K562 (cell line): ENCODE data around the gene FBXO4. TPM values are rescaled to one million over a fixed set of nuclear protein-coding genes. Genes with fewer than 3 reads are reported as not detected.

Experiments
- DIDO1 ChIP-seq: fragments of 450-650 bp; IDR thresholded peaks from 2 replicates; pipeline ENCODE4 v1.6.1; 2016; ENCODE audit warnings: low read depth, missing biosample characterization, missing genetic modification characterization
- ETV6 ChIP-seq, 3 experiments: fragments of 150-350 bp in 1 of 3; sonication (generic) in 1 of 3; formaldehyde crosslinking in 1 of 3; IDR thresholded peaks; 2 replicates each; pipeline versions ENCODE4 v1.6.1 to v1.8.0; 2014 to 2022; ENCODE audit warnings: borderline replicate concordance in 2 of 3, low read depth in 2 of 3, antibody characterized with exemption in 1 of 3, low read length in 1 of 3, mild to moderate bottlenecking in 1 of 3, missing genetic modification reagents in 1 of 3
- GATA2 ChIP-seq: sonication (generic); formaldehyde crosslinking; IDR thresholded peaks from 2 replicates; pipeline ENCODE4 v1.4.0; 2020; ENCODE audit warnings: mild to moderate bottlenecking, missing genetic modification reagents
- GATAD2B ChIP-seq: fragments of 450-650 bp; IDR thresholded peaks from 2 replicates; pipeline ENCODE4 v1.6.1; 2017; ENCODE audit warnings: mild to moderate bottlenecking, borderline replicate concordance
- HINFP ChIP-seq: fragments of 450-650 bp; conservative IDR thresholded peaks from 2 replicates; pipeline ENCODE4 v1.6.1; 2016; ENCODE audit warnings: missing genetic modification characterization, low read depth, mild to moderate bottlenecking, control low read depth, missing compliant biosample characterization
- KAT7 ChIP-seq: sonication (generic); formaldehyde crosslinking; IDR thresholded peaks from 2 replicates; pipeline ENCODE4 v1.8.0; 2022; ENCODE audit warnings: missing genetic modification reagents, mild to moderate bottlenecking, borderline replicate concordance
- KLF10 ChIP-seq: fragments of 250-450 bp; sonication (Bioruptor Pico); IDR thresholded peaks from 2 replicates; pipeline ENCODE4 v1.6.1; 2021; ENCODE audit warnings: matching md5 sums
- LEF1 ChIP-seq: fragments of 450-650 bp; IDR thresholded peaks from 2 replicates; pipeline ENCODE4 v1.6.1; 2016; ENCODE audit warnings: mild to moderate bottlenecking
- MEIS2 ChIP-seq: fragments of 450-650 bp; IDR thresholded peaks from 2 replicates; pipeline ENCODE4 v1.6.1; 2014; ENCODE audit warnings: mild to moderate bottlenecking; ENCODE audit not compliant: partially characterized antibody
- NBN ChIP-seq: fragments of 450-650 bp; IDR thresholded peaks from 2 replicates; pipeline ENCODE4 v1.6.1; 2016; ENCODE audit warnings: low read depth, mild to moderate bottlenecking
- TOE1 ChIP-seq, 2 experiments: fragments of 450-650 bp in 1 of 2; sonication (generic) in 1 of 2; formaldehyde crosslinking in 1 of 2; IDR thresholded peaks; 2 replicates each; pipeline versions ENCODE4 v1.7.1 to v1.8.0; 2016 to 2022; ENCODE audit warnings: borderline replicate concordance in 2 of 2, mild to moderate bottlenecking in 2 of 2, antibody characterized with exemption in 1 of 2, inconsistent platforms in 1 of 2, low read depth in 1 of 2, missing genetic modification reagents in 1 of 2, moderate library complexity in 1 of 2
- TRIM28 ChIP-seq: fragments of 450-650 bp; IDR thresholded peaks from 2 replicates; pipeline ENCODE4 v1.6.1; 2017
- U2AF2 ChIP-seq: fragments of 200-400 bp; formaldehyde crosslinking; optimal IDR thresholded peaks from 2 replicates; pipeline ENCODE3; 2017; ENCODE audit warnings: low read depth, mild to moderate bottlenecking, low read length
- USF1 ChIP-seq: sonication (generic); formaldehyde crosslinking; IDR thresholded peaks from 2 replicates; pipeline ENCODE4 v1.9.0; 2022; ENCODE audit warnings: mild to moderate bottlenecking, missing genetic modification reagents
- ZNF589 ChIP-seq: fragments of 200-800 bp; sonication (Bioruptor generic); IDR thresholded peaks from 2 replicates; pipeline ENCODE4 v1.6.1; 2016; ENCODE audit warnings: low read depth, missing genetic modification characterization, missing compliant biosample characterization
- ZNF766 ChIP-seq: fragments of 200-800 bp; sonication (Bioruptor generic); conservative IDR thresholded peaks from 2 replicates; pipeline ENCODE4 v1.6.1; 2016; ENCODE audit warnings: missing genetic modification characterization, missing compliant biosample characterization
- ZNF785 ChIP-seq: fragments of 250-450 bp; sonication (Bioruptor Pico); IDR thresholded peaks from 2 replicates; pipeline ENCODE4 v1.4.0; 2020; ENCODE audit warnings: mild to moderate bottlenecking
- polyA plus RNA-seq, 8 experiments: library from polyadenylated mRNA; depleted of rRNA in 4 of 8; stranded (reverse) in 5 of 8; unstranded in 3 of 8; fragments of >200 nt; fragmentation: Nextera tagmentation in 2 of 8; fragmentation: Illumina TruSeq in 1 of 8; extraction: Ambion mirVana in 2 of 8; extraction: Trizol in 1 of 8; gene quantifications; 2 replicates each; pipeline versions ENCODE4 v1.2.1 to v1.2.3, GENCODE V29; 2011 to 2014; ENCODE audit warnings: inconsistent platforms in 1 of 8, missing spikeins in 1 of 8
- total RNA-seq, 7 experiments: library from RNA; depleted of rRNA in 6 of 7; stranded (reverse); fragments of >200 nt in 6 of 7; fragmentation: Illumina TruSeq in 2 of 7; extraction: Trizol in 2 of 7; gene quantifications; 2 replicates each; pipeline versions ENCODE4 v1.2.1 to v1.2.3, GENCODE V29; 2011 to 2021; ENCODE audit warnings: low replicate concordance in 1 of 7
- TF ChIP-seq, protein P1 (sequence below), 3 experiments: IDR thresholded peaks in 2 of 3; conservative IDR thresholded peaks in 1 of 3; 2 replicates each; pipeline ENCODE4 v1.5.1; 2011 to 2012; ENCODE audit warnings: low read length in 3 of 3, mild to moderate bottlenecking in 3 of 3, control low read depth in 2 of 3, improper control_type of control experiment in 1 of 3, inconsistent platforms in 1 of 3, low read depth in 1 of 3, mixed read lengths in 1 of 3, moderate library complexity in 1 of 3; ENCODE audit not compliant: insufficient read depth in 2 of 3
- TF ChIP-seq, protein P2 (sequence below): sonication (generic); formaldehyde crosslinking; IDR thresholded peaks from 2 replicates; pipeline ENCODE4 v1.8.1; 2022; ENCODE audit warnings: missing genetic modification reagents
- TF ChIP-seq, protein P3 (sequence below): IDR thresholded peaks from 3 replicates; pipeline ENCODE4 v1.6.1; 2011; ENCODE audit warnings: borderline replicate concordance, mild to moderate bottlenecking; ENCODE audit not compliant: insufficient read length, insufficient read depth

Gene FBXO4
- total and polyA plus RNA-seq, 9 of the 15 experiments (the other 6 are each of a cell fraction or from before 2014, with no cell fraction given), result 5.9 to 33.4 (median 19.6) TPM

- TF ChIP-seq, protein P1, sequence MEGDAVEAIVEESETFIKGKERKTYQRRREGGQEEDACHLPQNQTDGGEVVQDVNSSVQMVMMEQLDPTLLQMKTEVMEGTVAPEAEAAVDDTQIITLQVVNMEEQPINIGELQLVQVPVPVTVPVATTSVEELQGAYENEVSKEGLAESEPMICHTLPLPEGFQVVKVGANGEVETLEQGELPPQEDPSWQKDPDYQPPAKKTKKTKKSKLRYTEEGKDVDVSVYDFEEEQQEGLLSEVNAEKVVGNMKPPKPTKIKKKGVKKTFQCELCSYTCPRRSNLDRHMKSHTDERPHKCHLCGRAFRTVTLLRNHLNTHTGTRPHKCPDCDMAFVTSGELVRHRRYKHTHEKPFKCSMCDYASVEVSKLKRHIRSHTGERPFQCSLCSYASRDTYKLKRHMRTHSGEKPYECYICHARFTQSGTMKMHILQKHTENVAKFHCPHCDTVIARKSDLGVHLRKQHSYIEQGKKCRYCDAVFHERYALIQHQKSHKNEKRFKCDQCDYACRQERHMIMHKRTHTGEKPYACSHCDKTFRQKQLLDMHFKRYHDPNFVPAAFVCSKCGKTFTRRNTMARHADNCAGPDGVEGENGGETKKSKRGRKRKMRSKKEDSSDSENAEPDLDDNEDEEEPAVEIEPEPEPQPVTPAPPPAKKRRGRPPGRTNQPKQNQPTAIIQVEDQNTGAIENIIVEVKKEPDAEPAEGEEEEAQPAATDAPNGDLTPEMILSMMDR (IDR thresholded peaks at IDR 0.05 in 2 of 3, conservative IDR thresholded peaks at IDR 0.05 in 1 of 3; ENCODE audit: insufficient read depth in 2 of 3, low read depth in 1 of 3, low read length in 3 of 3), result peak; percentile 72 to 75 (median 73)
- peak; percentile 49; the same call in 1 of the 2 replicates for TF ChIP-seq GATA2 (CRISPR knock-in tag)
- peak; percentile 69 for TF ChIP-seq TOE1 (IDR thresholded peaks at IDR 0.05; ENCODE audit: borderline replicate concordance)
- TF ChIP-seq TOE1 (CRISPR knock-in tag; IDR thresholded peaks at IDR 0.05; ENCODE audit: borderline replicate concordance, low read depth), result 0 out of 2 replicates have a peak, but pooled peaks have one; percentile 37
- TF ChIP-seq ZNF785 (CRISPR knock-in tag), result no peak
- TF ChIP-seq ZNF589 (CRISPR knock-in tag), result no peak
- no peak for TF ChIP-seq ZNF766 (CRISPR knock-in tag)
- peak; percentile 74 for TF ChIP-seq HINFP
- TF ChIP-seq GATAD2B, result peak; percentile 98
- TF ChIP-seq MEIS2, result peak; percentile 46
- no peak for TF ChIP-seq ETV6 (IDR thresholded peaks at IDR 0.05; ENCODE audit: borderline replicate concordance in 1 of 2, low read depth in 2 of 2, low read length in 1 of 2)
- no peak for TF ChIP-seq ETV6 (CRISPR knock-in tag; IDR thresholded peaks at IDR 0.05; ENCODE audit: borderline replicate concordance)
- peak; percentile 56 for TF ChIP-seq DIDO1 (tag)
- no peak for TF ChIP-seq U2AF2
- TF ChIP-seq NBN, result peak; percentile 82
- TF ChIP-seq LEF1, result no peak; the same call in 1 of the 2 replicates
- TF ChIP-seq USF1 (CRISPR knock-in tag), result no peak; the same call in 1 of the 2 replicates
- TF ChIP-seq, protein P2, sequence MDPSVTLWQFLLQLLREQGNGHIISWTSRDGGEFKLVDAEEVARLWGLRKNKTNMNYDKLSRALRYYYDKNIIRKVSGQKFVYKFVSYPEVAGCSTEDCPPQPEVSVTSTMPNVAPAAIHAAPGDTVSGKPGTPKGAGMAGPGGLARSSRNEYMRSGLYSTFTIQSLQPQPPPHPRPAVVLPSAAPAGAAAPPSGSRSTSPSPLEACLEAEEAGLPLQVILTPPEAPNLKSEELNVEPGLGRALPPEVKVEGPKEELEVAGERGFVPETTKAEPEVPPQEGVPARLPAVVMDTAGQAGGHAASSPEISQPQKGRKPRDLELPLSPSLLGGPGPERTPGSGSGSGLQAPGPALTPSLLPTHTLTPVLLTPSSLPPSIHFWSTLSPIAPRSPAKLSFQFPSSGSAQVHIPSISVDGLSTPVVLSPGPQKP (CRISPR knock-in tag), result no peak
- TF ChIP-seq KLF10 (CRISPR knock-in tag), result no peak
- TF ChIP-seq KAT7 (CRISPR knock-in tag), result 0 out of 2 replicates have a peak, but pooled peaks have one; percentile 29
- TF ChIP-seq TRIM28, result peak; percentile 57; the same call in 1 of the 2 replicates
- TF ChIP-seq, protein P3, sequence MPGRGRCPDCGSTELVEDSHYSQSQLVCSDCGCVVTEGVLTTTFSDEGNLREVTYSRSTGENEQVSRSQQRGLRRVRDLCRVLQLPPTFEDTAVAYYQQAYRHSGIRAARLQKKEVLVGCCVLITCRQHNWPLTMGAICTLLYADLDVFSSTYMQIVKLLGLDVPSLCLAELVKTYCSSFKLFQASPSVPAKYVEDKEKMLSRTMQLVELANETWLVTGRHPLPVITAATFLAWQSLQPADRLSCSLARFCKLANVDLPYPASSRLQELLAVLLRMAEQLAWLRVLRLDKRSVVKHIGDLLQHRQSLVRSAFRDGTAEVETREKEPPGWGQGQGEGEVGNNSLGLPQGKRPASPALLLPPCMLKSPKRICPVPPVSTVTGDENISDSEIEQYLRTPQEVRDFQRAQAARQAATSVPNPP, result no peak
Observed at GRCh38 chr5:41924872-41925554, at the start of gene FBXO4 (continued).
